GM21619 (cell line): ENCODE results near the gene EXOC3.

Experiments
- ATAC-seq: cut with Tn5 transposase; IDR thresholded peaks from one replicate; pipeline ENCODE4 v1.9.1; 2021; ENCODE audit not compliant: unreplicated experiment

Gene EXOC3

GRCh38 chr5:425714-426113 is 17.3 kb upstream of the EXOC3 start:
- ATAC-seq = no peak

GRCh38 chr5:426392-426976 is 16.5 kb upstream of the EXOC3 start:
- ATAC-seq = no peak

GRCh38 chr5:427415-428087 is 15.4 kb upstream of the EXOC3 start:
- ATAC-seq = no peak

GRCh38 chr5:428219-428618 is 14.8 kb upstream of the EXOC3 start:
- no peak for ATAC-seq

GRCh38 chr5:428754-429452 is 14.1 kb upstream of the EXOC3 start:
- no peak for ATAC-seq

- no peak for ATAC-seq
Measured at GRCh38 chr5:429453-430188, 13.4 kb upstream of the EXOC3 start.

GRCh38 chr5:430214-430925 is 12.6 kb upstream of the EXOC3 start:
- ATAC-seq = no peak

GRCh38 chr5:431001-431710 is 11.8 kb upstream of the EXOC3 start:
- peak; percentile 70 for ATAC-seq

GRCh38 chr5:431711-432050 is 11.3 kb upstream of the EXOC3 start:
- no peak for ATAC-seq

GRCh38 chr5:432201-432927 is 10.6 kb upstream of the EXOC3 start:
- ATAC-seq = no peak

- ATAC-seq = no peak
Measured at GRCh38 chr5:432928-433791, 9.8 kb upstream of the EXOC3 start.

GRCh38 chr5:433836-434235 is 9.1 kb upstream of the EXOC3 start:
- ATAC-seq = no peak

GRCh38 chr5:434443-435146 is 8.4 kb upstream of the EXOC3 start:
- ATAC-seq = no peak

GRCh38 chr5:435156-435790 is 7.7 kb upstream of the EXOC3 start:
- ATAC-seq = no peak

- no peak for ATAC-seq
Measured at GRCh38 chr5:435961-436640, 6.9 kb upstream of the EXOC3 start.

GRCh38 chr5:436641-436975 is 6.4 kb upstream of the EXOC3 start:
- ATAC-seq = no peak

- ATAC-seq = no peak
Measured at GRCh38 chr5:437281-437771, 5.7 kb upstream of the EXOC3 start.
